Measurements from ENCODE around the gene OR1D5.

Gene OR1D5

DNA sequence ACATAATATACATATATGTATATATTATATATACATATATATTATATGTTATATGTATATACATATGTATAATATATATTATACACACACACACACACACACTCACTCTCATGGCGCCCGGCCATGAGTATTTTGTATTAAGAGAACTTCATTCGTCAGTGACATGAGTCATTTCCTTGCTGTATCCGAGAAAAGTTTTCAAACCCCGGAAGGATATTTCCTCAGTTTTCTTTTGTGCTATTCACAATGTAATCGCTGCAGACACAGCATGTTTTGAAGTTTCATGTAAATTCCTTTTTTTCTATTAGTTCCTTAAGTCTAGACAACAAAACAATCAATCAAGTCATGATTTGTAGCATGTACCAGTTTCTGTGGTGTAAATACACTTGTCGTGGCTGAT, 33.3 kb downstream of the OR1D5 start:
- ChIA-PET POLR2A (no interaction called here), CTCF (no interaction called here)
- TF ChIP-seq, protein P1, sequence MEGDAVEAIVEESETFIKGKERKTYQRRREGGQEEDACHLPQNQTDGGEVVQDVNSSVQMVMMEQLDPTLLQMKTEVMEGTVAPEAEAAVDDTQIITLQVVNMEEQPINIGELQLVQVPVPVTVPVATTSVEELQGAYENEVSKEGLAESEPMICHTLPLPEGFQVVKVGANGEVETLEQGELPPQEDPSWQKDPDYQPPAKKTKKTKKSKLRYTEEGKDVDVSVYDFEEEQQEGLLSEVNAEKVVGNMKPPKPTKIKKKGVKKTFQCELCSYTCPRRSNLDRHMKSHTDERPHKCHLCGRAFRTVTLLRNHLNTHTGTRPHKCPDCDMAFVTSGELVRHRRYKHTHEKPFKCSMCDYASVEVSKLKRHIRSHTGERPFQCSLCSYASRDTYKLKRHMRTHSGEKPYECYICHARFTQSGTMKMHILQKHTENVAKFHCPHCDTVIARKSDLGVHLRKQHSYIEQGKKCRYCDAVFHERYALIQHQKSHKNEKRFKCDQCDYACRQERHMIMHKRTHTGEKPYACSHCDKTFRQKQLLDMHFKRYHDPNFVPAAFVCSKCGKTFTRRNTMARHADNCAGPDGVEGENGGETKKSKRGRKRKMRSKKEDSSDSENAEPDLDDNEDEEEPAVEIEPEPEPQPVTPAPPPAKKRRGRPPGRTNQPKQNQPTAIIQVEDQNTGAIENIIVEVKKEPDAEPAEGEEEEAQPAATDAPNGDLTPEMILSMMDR (IDR thresholded peaks at IDR 0.05; ENCODE audit: control extremely low read depth, extremely low read depth, low read depth, missing control alignments): no peak
- DNase-seq (ENCODE audit: extremely low spot score): no peak

- CTCF ChIA-PET: no interaction called here
- DNase-seq (ENCODE audit: extremely low spot score): no peak
- POLR2A ChIA-PET: no interaction called here
- TF ChIP-seq, protein P1 (IDR thresholded peaks at IDR 0.05; ENCODE audit: control extremely low read depth, extremely low read depth, low read depth, missing control alignments): no peak
Measured at GRCh38 chr17:3029213-3029913, 34.0 kb downstream of the OR1D5 start.

DNA sequence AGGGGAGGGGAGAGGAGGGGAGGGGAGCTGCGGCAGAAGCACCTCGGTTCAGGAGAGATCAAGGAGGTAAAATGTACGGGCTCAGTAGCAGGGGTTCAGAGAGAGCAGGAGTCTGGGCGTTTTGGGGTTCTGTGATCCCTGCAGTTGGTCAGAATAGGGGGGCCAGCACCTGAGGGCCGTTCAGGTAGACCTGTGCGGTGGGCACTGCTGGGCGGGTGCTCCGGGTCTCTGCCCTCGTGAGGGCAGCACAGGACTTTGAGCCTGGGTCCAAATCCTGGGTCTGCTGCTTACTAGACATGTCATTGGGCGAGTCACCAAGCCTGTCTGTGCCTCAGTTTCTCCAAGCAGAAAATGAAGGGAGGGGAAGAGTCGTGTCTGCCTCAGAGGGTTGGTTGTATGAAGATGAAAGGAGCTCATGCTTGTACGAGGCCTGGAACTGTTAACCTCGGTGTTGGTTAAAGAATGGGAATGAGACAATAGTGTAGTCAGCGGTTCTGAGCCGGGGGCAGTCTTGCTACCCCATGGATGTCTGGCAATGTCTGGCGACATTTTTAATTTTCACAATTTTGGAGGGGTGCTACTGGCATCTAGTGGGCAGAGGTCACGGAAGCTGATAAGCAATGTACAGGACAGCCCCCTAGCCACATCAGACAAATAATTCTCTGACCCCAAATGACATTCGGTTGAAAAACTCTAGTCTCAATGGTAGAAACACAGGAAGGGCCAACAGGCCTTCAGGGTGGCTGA, 35.4 kb downstream of the OR1D5 start:
- TF ChIP-seq, protein P1 (IDR thresholded peaks at IDR 0.05; ENCODE audit: control extremely low read depth, extremely low read depth, low read depth, missing control alignments): no peak
- ChIA-PET POLR2A (no interaction called here), CTCF (no interaction called here)

GRCh38 chr17:3026856-3027751, 36.3 kb downstream of the OR1D5 start:
- ChIA-PET CTCF (no interaction called here), POLR2A (interaction anchor here (0.5 kb wide), 1 partner anchor 100 kb away, joined by 5 read pairs; no protein-coding TSS in a partner anchor)
- no peak for DNase-seq (ENCODE audit: extremely low spot score)
- TF ChIP-seq, protein P1 (IDR thresholded peaks at IDR 0.05; ENCODE audit: control extremely low read depth, extremely low read depth, low read depth, missing control alignments): no peak

More for the DNA sequence above, 35.4 kb downstream of the OR1D5 start:
- DNase-seq (ENCODE audit: extremely low spot score): no peak

DNA sequence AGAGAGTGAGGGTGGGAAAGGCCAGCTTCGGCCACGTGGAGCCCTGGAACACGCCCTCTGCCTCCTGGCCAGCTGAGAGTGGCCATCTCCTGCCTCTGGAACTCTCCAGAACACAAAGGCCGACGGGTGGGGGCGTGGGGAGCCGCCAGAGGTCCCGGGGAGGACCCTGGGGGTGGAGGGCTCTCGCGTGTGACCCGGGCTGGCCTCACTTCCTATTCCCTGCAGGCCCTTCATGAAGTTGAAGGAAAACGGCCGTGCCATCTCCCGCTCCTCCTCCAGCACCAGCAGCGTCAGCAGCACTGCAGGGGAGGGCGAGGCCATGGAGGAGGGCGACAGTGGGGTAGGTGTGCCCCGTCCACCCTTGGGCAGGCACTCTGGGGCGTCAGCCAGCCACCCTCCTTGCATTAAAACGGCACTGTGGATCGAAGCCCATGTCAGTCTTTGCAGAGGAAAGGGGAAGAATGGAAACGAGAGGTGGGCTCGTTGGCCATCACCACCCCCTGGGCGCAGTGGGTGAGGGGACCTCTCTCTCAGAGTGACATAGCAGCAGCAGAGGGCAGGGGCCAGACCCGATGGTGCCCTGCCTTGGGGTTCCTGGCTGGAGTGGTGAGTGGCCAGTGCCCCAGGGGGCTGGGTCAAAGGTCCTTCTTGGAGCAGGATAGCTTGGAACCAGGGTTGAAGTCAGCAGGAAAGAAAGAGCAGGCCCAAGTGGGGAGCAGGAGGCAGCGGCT, 37.1 kb downstream of the OR1D5 start:
- DNase-seq (ENCODE audit: extremely low spot score): no peak
- TF ChIP-seq, protein P1 (IDR thresholded peaks at IDR 0.05; ENCODE audit: control extremely low read depth, extremely low read depth, low read depth, missing control alignments): no peak
- ChIA-PET CTCF (interaction anchor here (1.9 kb wide), 1 partner anchor 14 kb away, joined by 4 read pairs; no protein-coding TSS in a partner anchor), POLR2A (interaction anchor here (0.5 kb wide), 1 partner anchor 100 kb away, joined by 5 read pairs; no protein-coding TSS in a partner anchor)
